ENCODE results near the gene TELO2.

Gene TELO2

GRCh38 chr16:1500465-1501150 is 7.4 kb downstream of the TELO2 start:
- peaks cover 6% of the 10 kb centered on the region; the same call in 1 of the 2 replicates for H3K36me3 ChIP-seq (ENCODE audit: insufficient read depth, low read length)
- no peak overlapping the region for H3K4me3 ChIP-seq (ENCODE audit: low read depth, low read length)
- no peaks in the 10 kb centered on the region for H3K4me1 ChIP-seq (ENCODE audit: control insufficient read depth, insufficient read depth, low read length, unreplicated experiment)
- no peaks in the 10 kb centered on the region for H3K27me3 ChIP-seq (ENCODE audit: insufficient read depth, low read length)
- H2AFZ ChIP-seq (ENCODE audit: low read length, unreplicated experiment), result no peak overlapping the region
- H3K27ac ChIP-seq (ENCODE audit: low read depth, low read length), result no peak overlapping the region
- peaks cover 2% of the 10 kb centered on the region for H3K79me2 ChIP-seq (ENCODE audit: control insufficient read depth, insufficient read depth, low read length, unreplicated experiment)

- no peaks in the 10 kb centered on the region for H3K27me3 ChIP-seq (ENCODE audit: insufficient read depth, low read length)
- H3K4me3 ChIP-seq (ENCODE audit: low read depth, low read length), result no peak overlapping the region
- no peaks in the 10 kb centered on the region for H3K4me1 ChIP-seq (ENCODE audit: control insufficient read depth, insufficient read depth, low read length, unreplicated experiment)
- H2AFZ ChIP-seq (ENCODE audit: low read length, unreplicated experiment), result no peak overlapping the region
- H3K36me3 ChIP-seq (ENCODE audit: insufficient read depth, low read length), result peaks cover 6% of the 10 kb centered on the region; the same call in 1 of the 2 replicates
- H3K27ac ChIP-seq (ENCODE audit: low read depth, low read length), result no peak overlapping the region
- H3K79me2 ChIP-seq (ENCODE audit: control insufficient read depth, insufficient read depth, low read length, unreplicated experiment), result no peaks in the 10 kb centered on the region
These were observed 8.5 kb downstream of the TELO2 start for GRCh38 chr16:1501630-1502029.

GRCh38 chr16:1502092-1503004 is 9.2 kb downstream of the TELO2 start:
- no peaks in the 10 kb centered on the region for H3K79me2 ChIP-seq (ENCODE audit: control insufficient read depth, insufficient read depth, low read length, unreplicated experiment)
- no peak overlapping the region for H2AFZ ChIP-seq (ENCODE audit: low read length, unreplicated experiment)
- no peak overlapping the region for H3K4me3 ChIP-seq (ENCODE audit: low read depth, low read length)
- no peaks in the 10 kb centered on the region for H3K4me1 ChIP-seq (ENCODE audit: control insufficient read depth, insufficient read depth, low read length, unreplicated experiment)
- peaks cover 6% of the 10 kb centered on the region; the same call in 1 of the 2 replicates for H3K36me3 ChIP-seq (ENCODE audit: insufficient read depth, low read length)
- H3K27me3 ChIP-seq (ENCODE audit: insufficient read depth, low read length), result no peaks in the 10 kb centered on the region
- H3K27ac ChIP-seq (ENCODE audit: low read depth, low read length), result no peak overlapping the region

- no peak overlapping the region for H3K4me3 ChIP-seq (ENCODE audit: low read depth, low read length)
- no peaks in the 10 kb centered on the region for H3K4me1 ChIP-seq (ENCODE audit: control insufficient read depth, insufficient read depth, low read length, unreplicated experiment)
- no peaks in the 10 kb centered on the region for H3K79me2 ChIP-seq (ENCODE audit: control insufficient read depth, insufficient read depth, low read length, unreplicated experiment)
- no peak overlapping the region for H3K27ac ChIP-seq (ENCODE audit: low read depth, low read length)
- H3K36me3 ChIP-seq (ENCODE audit: insufficient read depth, low read length), result peaks cover 6% of the 10 kb centered on the region; the same call in 1 of the 2 replicates
- no peaks in the 10 kb centered on the region for H3K27me3 ChIP-seq (ENCODE audit: insufficient read depth, low read length)
- H2AFZ ChIP-seq (ENCODE audit: low read length, unreplicated experiment), result no peak overlapping the region
These were observed 10.2 kb downstream of the TELO2 start for GRCh38 chr16:1503110-1503955.

- Histone ChIP-seq H3K4me1 (ENCODE audit: control insufficient read depth, insufficient read depth, low read length, unreplicated experiment) (no peaks in the 10 kb centered on the region), H3K79me2 (ENCODE audit: control insufficient read depth, insufficient read depth, low read length, unreplicated experiment) (no peaks in the 10 kb centered on the region), H2AFZ (ENCODE audit: low read length, unreplicated experiment) (no peak overlapping the region), H3K36me3 (ENCODE audit: insufficient read depth, low read length) (peaks cover 6% of the 10 kb centered on the region; the same call in 1 of the 2 replicates), H3K27me3 (ENCODE audit: insufficient read depth, low read length) (no peaks in the 10 kb centered on the region), H3K27ac (ENCODE audit: low read depth, low read length) (no peak overlapping the region), H3K4me3 (ENCODE audit: low read depth, low read length) (no peak overlapping the region)
These were observed 12.1 kb downstream of the TELO2 start for GRCh38 chr16:1505073-1505844.

- Histone ChIP-seq H3K4me1 (ENCODE audit: control insufficient read depth, insufficient read depth, low read length, unreplicated experiment) (no peaks in the 10 kb centered on the region), H3K27me3 (ENCODE audit: insufficient read depth, low read length) (no peaks in the 10 kb centered on the region), H3K36me3 (ENCODE audit: insufficient read depth, low read length) (peaks cover 6% of the 10 kb centered on the region; the same call in 1 of the 2 replicates), H3K4me3 (ENCODE audit: low read depth, low read length) (no peak overlapping the region), H2AFZ (ENCODE audit: low read length, unreplicated experiment) (no peak overlapping the region), H3K27ac (ENCODE audit: low read depth, low read length) (no peak overlapping the region), H3K79me2 (ENCODE audit: control insufficient read depth, insufficient read depth, low read length, unreplicated experiment) (no peaks in the 10 kb centered on the region)
These were observed 12.8 kb downstream of the TELO2 start for GRCh38 chr16:1505912-1506311.

- Histone ChIP-seq H3K27me3 (ENCODE audit: insufficient read depth, low read length) (no peaks in the 10 kb centered on the region), H2AFZ (ENCODE audit: low read length, unreplicated experiment) (no peak overlapping the region), H3K36me3 (ENCODE audit: insufficient read depth, low read length) (peaks cover 6% of the 10 kb centered on the region; the same call in 1 of the 2 replicates), H3K4me3 (ENCODE audit: low read depth, low read length) (no peak overlapping the region), H3K79me2 (ENCODE audit: control insufficient read depth, insufficient read depth, low read length, unreplicated experiment) (no peaks in the 10 kb centered on the region), H3K4me1 (ENCODE audit: control insufficient read depth, insufficient read depth, low read length, unreplicated experiment) (no peaks in the 10 kb centered on the region), H3K27ac (ENCODE audit: low read depth, low read length) (no peak overlapping the region)
These were observed 13.5 kb downstream of the TELO2 start for GRCh38 chr16:1506494-1507213.

- peaks cover 6% of the 10 kb centered on the region; the same call in 1 of the 2 replicates for H3K36me3 ChIP-seq (ENCODE audit: insufficient read depth, low read length)
- H3K27me3 ChIP-seq (ENCODE audit: insufficient read depth, low read length), result no peaks in the 10 kb centered on the region
- H2AFZ ChIP-seq (ENCODE audit: low read length, unreplicated experiment), result no peak overlapping the region
- H3K79me2 ChIP-seq (ENCODE audit: control insufficient read depth, insufficient read depth, low read length, unreplicated experiment), result no peaks in the 10 kb centered on the region
- no peaks in the 10 kb centered on the region for H3K4me1 ChIP-seq (ENCODE audit: control insufficient read depth, insufficient read depth, low read length, unreplicated experiment)
- no peak overlapping the region for H3K4me3 ChIP-seq (ENCODE audit: low read depth, low read length)
- H3K27ac ChIP-seq (ENCODE audit: low read depth, low read length), result no peak overlapping the region
These were observed 15.5 kb downstream of the TELO2 start for GRCh38 chr16:1508494-1509187.
